ENCODE data around the gene NUP210L.
"Not testable (repeated sequence)": the region's sequence is repeated elsewhere in the genome, so short reads cannot be mapped to it uniquely, and the experiment has no call there.

Gene NUP210L

DNA sequence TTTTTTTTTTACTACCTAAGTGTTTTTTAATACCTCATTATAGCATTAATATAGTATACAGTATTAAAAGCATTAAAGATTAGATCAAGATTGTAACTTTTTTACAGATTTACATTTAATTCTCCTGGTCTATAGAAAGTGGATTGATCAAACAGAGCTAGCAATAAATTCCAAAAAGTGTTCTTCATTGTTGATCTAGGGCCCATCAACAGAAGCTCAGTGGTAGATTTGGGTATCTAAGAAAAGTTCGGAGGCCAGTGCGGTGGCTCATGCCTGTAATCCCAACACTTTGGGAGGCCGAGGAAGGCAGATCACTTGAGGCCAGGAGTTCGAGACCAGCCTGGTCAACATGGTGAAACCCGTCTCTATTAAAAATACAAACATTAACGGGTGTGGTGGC, 12.5 kb downstream of the NUP210L start:
- no peak overlapping the region for H3K4me3 ChIP-seq (ENCODE audit: low read depth, low read length)
- TF ChIP-seq, protein P1, sequence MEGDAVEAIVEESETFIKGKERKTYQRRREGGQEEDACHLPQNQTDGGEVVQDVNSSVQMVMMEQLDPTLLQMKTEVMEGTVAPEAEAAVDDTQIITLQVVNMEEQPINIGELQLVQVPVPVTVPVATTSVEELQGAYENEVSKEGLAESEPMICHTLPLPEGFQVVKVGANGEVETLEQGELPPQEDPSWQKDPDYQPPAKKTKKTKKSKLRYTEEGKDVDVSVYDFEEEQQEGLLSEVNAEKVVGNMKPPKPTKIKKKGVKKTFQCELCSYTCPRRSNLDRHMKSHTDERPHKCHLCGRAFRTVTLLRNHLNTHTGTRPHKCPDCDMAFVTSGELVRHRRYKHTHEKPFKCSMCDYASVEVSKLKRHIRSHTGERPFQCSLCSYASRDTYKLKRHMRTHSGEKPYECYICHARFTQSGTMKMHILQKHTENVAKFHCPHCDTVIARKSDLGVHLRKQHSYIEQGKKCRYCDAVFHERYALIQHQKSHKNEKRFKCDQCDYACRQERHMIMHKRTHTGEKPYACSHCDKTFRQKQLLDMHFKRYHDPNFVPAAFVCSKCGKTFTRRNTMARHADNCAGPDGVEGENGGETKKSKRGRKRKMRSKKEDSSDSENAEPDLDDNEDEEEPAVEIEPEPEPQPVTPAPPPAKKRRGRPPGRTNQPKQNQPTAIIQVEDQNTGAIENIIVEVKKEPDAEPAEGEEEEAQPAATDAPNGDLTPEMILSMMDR (conservative IDR thresholded peaks at IDR 0.05; ENCODE audit: low read depth, low read length), result no peak
- no peak for DNase-seq (ENCODE audit: low read depth)

DNA sequence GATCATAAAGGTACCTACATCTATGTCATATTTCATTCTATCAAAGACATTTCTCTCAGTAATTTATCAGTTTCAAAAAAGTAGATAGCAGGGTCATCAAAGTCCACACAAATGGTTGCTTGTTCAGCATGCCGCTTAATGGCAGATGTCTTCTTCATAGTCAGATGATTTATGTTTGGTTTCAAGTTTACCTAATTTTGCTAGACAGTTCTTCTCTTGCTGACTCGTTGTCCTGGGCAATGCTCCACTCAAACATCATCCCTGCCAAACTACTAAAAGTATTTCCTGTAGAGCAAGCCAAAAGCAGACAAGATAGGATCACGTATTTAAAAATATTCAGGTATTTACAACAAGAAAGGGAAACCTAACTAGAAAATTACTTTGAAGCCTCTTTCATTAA, 13.6 kb downstream of the NUP210L start:
- no peak overlapping the region for H3K4me3 ChIP-seq (ENCODE audit: low read depth, low read length)
- DNase-seq (ENCODE audit: low read depth), result peak; percentile 70
- TF ChIP-seq, protein P1 (conservative IDR thresholded peaks at IDR 0.05; ENCODE audit: low read depth, low read length), result no peak

DNA sequence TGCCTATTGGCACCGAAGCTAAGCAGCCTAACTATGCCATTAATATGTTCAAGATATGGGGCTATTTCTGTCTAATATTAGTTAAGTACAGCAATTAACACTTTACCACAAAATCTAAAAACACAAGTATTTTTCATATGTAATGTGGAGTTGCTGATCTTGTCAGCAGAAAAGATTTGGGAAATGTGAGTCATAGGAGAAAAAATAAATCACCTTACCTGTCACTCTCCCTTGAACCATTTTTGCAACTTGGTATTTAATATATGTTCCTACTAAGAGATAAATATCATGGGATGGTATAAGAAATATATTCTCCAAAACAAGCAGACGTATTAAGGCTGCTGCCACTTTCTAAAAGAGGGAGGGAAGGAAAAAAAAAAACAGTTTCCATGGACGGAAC, 17.0 kb downstream of the NUP210L start:
- no peak overlapping the region for H3K4me3 ChIP-seq (ENCODE audit: low read depth, low read length)
- TF ChIP-seq, protein P1 (conservative IDR thresholded peaks at IDR 0.05; ENCODE audit: low read depth, low read length), result no peak
- no peak for DNase-seq (ENCODE audit: low read depth)

DNA sequence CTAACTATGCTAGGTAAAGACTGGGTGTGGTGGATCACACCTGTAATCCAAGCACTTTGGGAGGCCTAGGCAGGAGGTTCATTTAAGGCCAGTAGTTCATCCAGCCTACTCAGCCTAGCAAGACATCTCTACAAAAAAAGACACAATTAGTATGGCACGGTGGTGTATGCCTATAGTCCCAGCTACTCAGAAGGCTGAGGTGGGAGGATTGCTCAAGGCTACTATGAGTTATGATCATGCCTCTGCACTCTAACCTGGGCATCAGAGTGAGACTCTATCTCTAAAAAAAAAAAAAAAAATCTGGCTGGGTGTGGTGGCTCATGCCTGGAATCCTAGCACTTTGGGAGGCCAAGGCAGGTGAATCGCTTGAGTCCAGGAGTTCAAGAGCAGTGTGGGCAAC, 21.6 kb downstream of the NUP210L start:
- TF ChIP-seq, protein P1 (conservative IDR thresholded peaks at IDR 0.05; ENCODE audit: low read depth, low read length), result no peak
- H3K4me3 ChIP-seq (ENCODE audit: low read depth, low read length), result no peak overlapping the region
- no peak for DNase-seq (ENCODE audit: low read depth)

DNA sequence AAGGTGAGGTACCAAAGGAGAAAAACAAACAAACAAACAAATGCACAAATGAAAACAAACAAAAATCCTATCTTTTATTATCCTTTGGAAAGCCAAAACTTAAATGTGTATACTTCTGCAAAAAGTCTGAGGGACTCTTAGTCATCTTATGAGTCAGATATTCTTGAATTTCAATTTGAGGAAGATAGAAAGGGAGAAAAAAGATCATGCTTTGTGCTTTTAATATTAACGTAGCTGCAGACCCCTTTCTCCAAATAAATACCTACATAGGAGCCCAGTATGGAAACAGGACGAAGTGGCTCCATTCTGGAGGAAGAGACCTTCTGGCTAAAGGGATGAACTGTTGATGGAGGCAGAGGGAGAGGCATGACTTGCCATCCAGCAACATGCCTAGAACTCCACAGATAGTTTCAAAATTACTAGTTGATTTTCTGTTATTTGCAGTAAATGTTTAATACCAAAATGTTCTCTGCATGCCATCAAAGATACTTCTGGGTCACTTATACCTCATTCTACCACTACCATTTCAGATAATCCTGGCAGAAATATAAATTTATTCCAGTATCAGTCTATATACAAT, 25.4 kb downstream of the NUP210L start:
- TF ChIP-seq, protein P1 (conservative IDR thresholded peaks at IDR 0.05; ENCODE audit: low read depth, low read length), result no peak
- no peak overlapping the region for H3K4me3 ChIP-seq (ENCODE audit: low read depth, low read length)
- DNase-seq (ENCODE audit: low read depth), result peak; percentile 9

DNA sequence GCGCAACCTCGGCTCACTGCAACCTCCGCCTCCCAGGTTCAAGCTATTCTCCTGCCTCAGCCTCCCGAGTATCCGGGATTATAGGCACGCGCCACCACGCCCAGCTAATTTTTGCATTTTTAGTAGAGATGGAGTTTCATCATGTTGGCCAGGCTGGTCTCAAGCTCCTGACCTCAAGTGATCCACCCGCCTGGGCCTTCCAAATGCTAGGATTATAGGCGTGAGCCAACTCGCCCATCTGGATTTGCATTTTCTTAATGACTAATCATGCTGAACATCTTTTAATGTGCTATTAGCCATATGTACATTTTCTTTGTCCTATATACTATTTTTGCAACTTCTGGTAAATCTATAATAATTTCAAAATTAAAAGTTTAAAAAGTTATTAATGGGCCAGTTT, 31.7 kb downstream of the NUP210L start:
- DNase-seq (ENCODE audit: low read depth); H3K4me3 ChIP-seq (ENCODE audit: low read depth, low read length): not testable (repeated sequence)

DNA sequence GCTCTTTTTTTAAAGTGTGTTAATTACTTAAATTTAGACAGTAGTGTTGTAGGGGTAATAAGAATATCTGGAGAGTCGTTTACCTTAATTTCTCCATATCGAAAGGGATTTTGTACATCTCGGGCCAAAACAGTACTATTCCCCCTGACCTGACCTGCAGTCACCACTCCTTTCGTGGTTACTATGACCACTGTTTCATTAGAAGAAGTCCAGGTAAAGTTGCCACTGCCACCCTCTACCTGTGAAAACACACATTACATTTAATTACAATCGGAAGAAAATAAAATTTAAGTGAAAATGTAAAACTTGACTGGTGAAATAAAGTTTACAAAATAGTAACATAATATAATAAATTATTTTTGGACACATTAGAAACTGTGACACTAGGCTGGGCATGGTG, 37.2 kb downstream of the NUP210L start:
- TF ChIP-seq, protein P1 (conservative IDR thresholded peaks at IDR 0.05; ENCODE audit: low read depth, low read length), result no peak
- H3K4me3 ChIP-seq (ENCODE audit: low read depth, low read length), result no peak overlapping the region
- DNase-seq (ENCODE audit: low read depth), result no peak

Data from choroid plexus epithelial cell (primary cell).